ENCODE measurements around the gene SEC14L1.
"Not testable (repeated sequence)": the region's sequence is repeated elsewhere in the genome, so short reads cannot be mapped to it uniquely, and the experiment has no call there.

SEC14L1 gene

DNA sequence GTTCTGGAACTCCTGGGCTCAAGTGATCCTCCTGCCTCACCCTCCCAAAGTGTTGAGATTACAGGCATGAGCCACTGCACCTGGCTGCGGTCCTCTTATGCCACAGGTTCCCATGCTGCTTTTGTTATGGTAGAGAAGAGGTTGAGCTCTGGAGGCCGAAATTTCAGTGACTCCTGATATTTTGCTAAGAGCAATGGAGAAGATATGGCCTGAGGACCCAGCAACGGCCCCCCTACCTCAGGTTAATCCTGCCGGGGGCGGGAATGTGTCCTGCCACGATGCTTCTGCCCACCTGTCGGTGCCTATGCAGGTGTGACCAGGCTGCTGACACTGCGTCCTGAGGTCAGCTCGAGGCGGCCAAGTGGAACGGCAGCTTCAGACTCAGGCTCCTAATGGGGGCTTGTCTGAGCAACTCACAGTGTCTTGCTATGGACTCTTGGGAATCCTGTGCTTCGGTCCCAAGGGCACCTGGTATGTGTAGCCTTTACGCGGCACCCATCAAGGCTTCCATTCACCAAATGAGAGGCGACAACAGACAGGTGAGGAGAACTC lies 7.6 kb upstream of the SEC14L1 start:
- no peak for DNase-seq (ENCODE audit: extremely low read depth, low read depth)
- TF ChIP-seq CTCF (IDR thresholded peaks at IDR 0.05; ENCODE audit: low read depth, low read length), result no peak

- TF ChIP-seq CTCF (IDR thresholded peaks at IDR 0.05; ENCODE audit: low read depth, low read length), result no peak
- DNase-seq (ENCODE audit: extremely low read depth, low read depth), result no peak
These were observed 4.4 kb upstream of the SEC14L1 start for GRCh38 chr17:77136420-77136767.

GRCh38 chr17:77137111-77137510 lies 3.7 kb upstream of the SEC14L1 start:
- no peak for TF ChIP-seq CTCF (IDR thresholded peaks at IDR 0.05; ENCODE audit: low read depth, low read length)
- DNase-seq (ENCODE audit: extremely low read depth, low read depth), result no peak

GRCh38 chr17:77137886-77138285 lies 2.9 kb upstream of the SEC14L1 start:
- DNase-seq (ENCODE audit: extremely low read depth, low read depth), result not testable (repeated sequence)

- DNase-seq (ENCODE audit: extremely low read depth, low read depth), result peak; percentile 96
- TF ChIP-seq CTCF (IDR thresholded peaks at IDR 0.05; ENCODE audit: low read depth, low read length), result no peak
These were observed 447 bp upstream of the SEC14L1 start for GRCh38 chr17:77140166-77140877.

GRCh38 chr17:77141846-77142449 lies 1.2 kb downstream of the SEC14L1 start:
- no peak for TF ChIP-seq CTCF (IDR thresholded peaks at IDR 0.05; ENCODE audit: low read depth, low read length)
- DNase-seq (ENCODE audit: extremely low read depth, low read depth), result no peak

DNA sequence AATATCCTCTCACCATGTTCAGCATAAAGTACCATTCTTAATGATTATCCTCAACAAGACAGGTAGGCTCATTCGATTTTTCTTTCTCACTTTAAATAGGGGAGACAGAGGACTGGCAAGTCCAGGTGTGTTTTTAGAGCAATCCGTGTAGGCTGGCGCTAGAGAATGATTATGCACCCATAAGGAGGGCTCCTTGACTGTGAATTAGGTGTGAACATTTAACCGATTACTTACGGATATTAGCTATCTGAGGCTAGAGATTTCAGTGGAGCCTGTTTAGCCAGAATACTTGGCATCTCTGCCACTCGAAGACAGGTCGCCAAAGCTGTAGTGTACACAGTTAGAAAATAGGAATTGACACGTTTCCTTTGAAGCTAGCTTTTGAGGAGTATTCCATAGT lies 1.9 kb downstream of the SEC14L1 start:
- no peak for TF ChIP-seq CTCF (IDR thresholded peaks at IDR 0.05; ENCODE audit: low read depth, low read length)
- DNase-seq (ENCODE audit: extremely low read depth, low read depth), result no peak
